Measurements from ENCODE around the gene ADGRL3. TPM values are rescaled to one million over a fixed set of nuclear protein-coding genes. Genes with fewer than 3 reads are reported as not detected.
A peak's percentile ranks its signal among the peaks of the same experiment; 100 is the strongest.

ADGRL3 gene
- total RNA-seq, 1 donor from 2014 or later: 31.3 TPM

DNA sequence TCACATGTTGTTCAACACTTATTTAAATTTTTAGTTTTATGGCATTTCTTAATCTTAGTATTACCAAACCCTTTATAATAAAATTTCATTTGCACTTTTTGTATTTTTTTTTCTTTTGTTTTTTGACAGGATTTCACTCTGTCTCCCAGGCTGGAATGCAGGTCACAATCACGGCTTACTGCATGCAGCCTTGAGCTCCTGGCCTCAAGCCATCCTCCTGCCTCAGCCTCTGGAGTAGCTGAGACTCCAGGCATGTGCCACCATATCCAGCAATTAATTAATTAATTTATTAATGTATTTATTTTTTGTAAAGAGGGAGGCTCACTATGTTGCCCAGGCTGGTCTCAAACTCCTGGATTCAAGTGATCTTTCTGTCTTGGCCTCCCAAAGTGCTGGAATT is 133.4 kb downstream of the ADGRL3 start:
- Histone ChIP-seq H4K20me1 (ENCODE audit: insufficient read depth, low read length) (no peaks in the 10 kb centered on the region), H3K27ac (ENCODE audit: low read depth, low read length) (no peak overlapping the region), H3K4me3 (ENCODE audit: insufficient read depth, low read depth, low read length) (no peak overlapping the region), H3K9me3 (ENCODE audit: insufficient read depth, low read depth, low read length) (no peaks in the 10 kb centered on the region), H3K4me2 (ENCODE audit: low read length) (no peak overlapping the region), H3K4me1 (ENCODE audit: insufficient read depth, low read length) (no peaks in the 10 kb centered on the region), H3K27me3 (ENCODE audit: insufficient read depth, low read length) (no peaks in the 10 kb centered on the region), H3K79me2 (ENCODE audit: insufficient read depth, low read length) (no peaks in the 10 kb centered on the region), H2AFZ (ENCODE audit: low read depth, low read length) (no peak overlapping the region), H3K9ac (ENCODE audit: low read length) (no peak overlapping the region), H3K36me3 (ENCODE audit: insufficient read depth, low read length) (no peaks in the 10 kb centered on the region)
- no peaks in the 10 kb centered on the region for H3K27me3 Mint-ChIP-seq (ENCODE audit: low read depth, unreplicated experiment)
- no peak for TF ChIP-seq EZH2 (IDR thresholded peaks at IDR 0.05; ENCODE audit: insufficient read depth, low read length)
- TF ChIP-seq, protein P1, sequence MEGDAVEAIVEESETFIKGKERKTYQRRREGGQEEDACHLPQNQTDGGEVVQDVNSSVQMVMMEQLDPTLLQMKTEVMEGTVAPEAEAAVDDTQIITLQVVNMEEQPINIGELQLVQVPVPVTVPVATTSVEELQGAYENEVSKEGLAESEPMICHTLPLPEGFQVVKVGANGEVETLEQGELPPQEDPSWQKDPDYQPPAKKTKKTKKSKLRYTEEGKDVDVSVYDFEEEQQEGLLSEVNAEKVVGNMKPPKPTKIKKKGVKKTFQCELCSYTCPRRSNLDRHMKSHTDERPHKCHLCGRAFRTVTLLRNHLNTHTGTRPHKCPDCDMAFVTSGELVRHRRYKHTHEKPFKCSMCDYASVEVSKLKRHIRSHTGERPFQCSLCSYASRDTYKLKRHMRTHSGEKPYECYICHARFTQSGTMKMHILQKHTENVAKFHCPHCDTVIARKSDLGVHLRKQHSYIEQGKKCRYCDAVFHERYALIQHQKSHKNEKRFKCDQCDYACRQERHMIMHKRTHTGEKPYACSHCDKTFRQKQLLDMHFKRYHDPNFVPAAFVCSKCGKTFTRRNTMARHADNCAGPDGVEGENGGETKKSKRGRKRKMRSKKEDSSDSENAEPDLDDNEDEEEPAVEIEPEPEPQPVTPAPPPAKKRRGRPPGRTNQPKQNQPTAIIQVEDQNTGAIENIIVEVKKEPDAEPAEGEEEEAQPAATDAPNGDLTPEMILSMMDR (IDR thresholded peaks at IDR 0.05; ENCODE audit: insufficient read depth, low read depth, low read length): no peak
- DNase-seq (ENCODE audit: low read depth): no peak
- peaks cover 3% of the 10 kb centered on the region for H3K9me3 Mint-ChIP-seq (ENCODE audit: unreplicated experiment)
- no peak overlapping the region for H3K4me3 Mint-ChIP-seq (ENCODE audit: unreplicated experiment)
- no peak for FAIRE-seq
- peaks cover 14% of the 10 kb centered on the region for H3K4me1 Mint-ChIP-seq (ENCODE audit: low read depth, unreplicated experiment)
- no peak overlapping the region for H3K27ac Mint-ChIP-seq (ENCODE audit: unreplicated experiment)
- peaks cover 3% of the 10 kb centered on the region for H3K36me3 Mint-ChIP-seq (ENCODE audit: low read depth, unreplicated experiment)

DNA sequence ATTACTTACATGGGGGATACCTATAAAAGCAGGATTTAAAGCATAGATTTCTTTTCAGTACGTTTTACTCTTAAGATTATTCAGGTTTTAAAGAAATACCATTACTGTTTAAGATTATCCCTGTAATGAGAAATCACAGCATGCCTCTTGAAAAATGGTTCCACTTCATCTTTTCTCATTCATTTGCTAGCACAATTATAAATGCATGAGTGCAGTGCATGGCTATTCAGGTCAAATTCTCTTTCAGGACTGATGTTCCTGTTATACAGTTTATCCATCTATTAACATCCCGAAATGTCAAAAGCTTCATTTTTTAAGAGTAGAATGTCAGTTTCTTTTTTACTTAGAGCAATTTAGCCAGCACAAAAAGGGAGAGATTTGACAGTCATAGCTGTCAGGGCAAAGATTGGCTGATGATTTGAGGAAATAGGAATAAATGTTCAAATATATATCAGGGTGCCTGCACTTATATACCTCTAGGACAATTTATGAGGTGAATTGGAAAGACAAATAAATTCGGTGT is 135.2 kb downstream of the ADGRL3 start:
- TF ChIP-seq, protein P1 (IDR thresholded peaks at IDR 0.05; ENCODE audit: insufficient read depth, low read depth, low read length): no peak
- TF ChIP-seq EZH2 (IDR thresholded peaks at IDR 0.05; ENCODE audit: insufficient read depth, low read length): no peak
- Mint-ChIP-seq H3K4me3 (ENCODE audit: unreplicated experiment) (no peak overlapping the region), H3K9me3 (ENCODE audit: unreplicated experiment) (no peaks in the 10 kb centered on the region), H3K36me3 (ENCODE audit: low read depth, unreplicated experiment) (no peaks in the 10 kb centered on the region), H3K27ac (ENCODE audit: unreplicated experiment) (no peak overlapping the region), H3K27me3 (ENCODE audit: low read depth, unreplicated experiment) (no peaks in the 10 kb centered on the region), H3K4me1 (ENCODE audit: low read depth, unreplicated experiment) (peaks cover 14% of the 10 kb centered on the region)
- Histone ChIP-seq H3K9me3 (ENCODE audit: insufficient read depth, low read depth, low read length) (no peaks in the 10 kb centered on the region), H2AFZ (ENCODE audit: low read depth, low read length) (no peak overlapping the region), H3K27ac (ENCODE audit: low read depth, low read length) (no peak overlapping the region), H3K36me3 (ENCODE audit: insufficient read depth, low read length) (no peaks in the 10 kb centered on the region), H4K20me1 (ENCODE audit: insufficient read depth, low read length) (no peaks in the 10 kb centered on the region), H3K4me3 (ENCODE audit: insufficient read depth, low read depth, low read length) (no peak overlapping the region), H3K4me2 (ENCODE audit: low read length) (no peak overlapping the region), H3K27me3 (ENCODE audit: insufficient read depth, low read length) (no peaks in the 10 kb centered on the region), H3K79me2 (ENCODE audit: insufficient read depth, low read length) (no peaks in the 10 kb centered on the region), H3K9ac (ENCODE audit: low read length) (no peak overlapping the region), H3K4me1 (ENCODE audit: insufficient read depth, low read length) (no peaks in the 10 kb centered on the region)
- DNase-seq (ENCODE audit: low read depth) (no peak), FAIRE-seq (no peak)

DNA sequence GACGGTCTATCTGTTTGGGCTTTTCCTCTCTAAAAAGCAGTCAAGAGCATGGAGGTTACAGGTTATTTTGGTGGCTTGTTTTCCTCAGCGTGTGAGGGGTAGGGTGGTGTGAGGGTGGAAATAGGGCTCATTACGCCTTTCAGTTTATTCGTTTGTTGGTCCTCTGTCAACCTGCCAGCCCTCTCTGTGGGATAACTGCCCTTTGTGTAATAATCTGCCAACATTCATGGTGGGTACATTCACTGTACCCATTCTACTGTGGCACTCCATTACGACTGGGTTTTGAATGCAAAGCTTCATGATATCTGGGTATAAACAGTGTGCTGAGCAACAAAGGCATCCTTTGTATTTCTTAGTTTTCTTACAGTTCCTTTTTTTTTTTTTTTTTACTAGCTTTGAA is 136.4 kb downstream of the ADGRL3 start:
- Histone ChIP-seq H2AFZ (ENCODE audit: low read depth, low read length) (peak overlapping the region; percentile 15), H3K27me3 (ENCODE audit: insufficient read depth, low read length) (no peaks in the 10 kb centered on the region), H3K36me3 (ENCODE audit: insufficient read depth, low read length) (no peaks in the 10 kb centered on the region), H3K4me2 (ENCODE audit: low read length) (no peak overlapping the region), H3K9ac (ENCODE audit: low read length) (no peak overlapping the region), H3K79me2 (ENCODE audit: insufficient read depth, low read length) (no peaks in the 10 kb centered on the region), H3K4me3 (ENCODE audit: insufficient read depth, low read depth, low read length) (no peak overlapping the region), H3K9me3 (ENCODE audit: insufficient read depth, low read depth, low read length) (no peaks in the 10 kb centered on the region), H3K4me1 (ENCODE audit: insufficient read depth, low read length) (no peaks in the 10 kb centered on the region), H3K27ac (ENCODE audit: low read depth, low read length) (no peak overlapping the region), H4K20me1 (ENCODE audit: insufficient read depth, low read length) (no peaks in the 10 kb centered on the region)
- Mint-ChIP-seq H3K4me1 (ENCODE audit: low read depth, unreplicated experiment) (peaks cover 14% of the 10 kb centered on the region), H3K4me3 (ENCODE audit: unreplicated experiment) (no peak overlapping the region), H3K36me3 (ENCODE audit: low read depth, unreplicated experiment) (no peaks in the 10 kb centered on the region), H3K27ac (ENCODE audit: unreplicated experiment) (no peak overlapping the region), H3K27me3 (ENCODE audit: low read depth, unreplicated experiment) (no peaks in the 10 kb centered on the region), H3K9me3 (ENCODE audit: unreplicated experiment) (no peaks in the 10 kb centered on the region)
- DNase-seq (ENCODE audit: low read depth): no peak
- FAIRE-seq: no peak
- TF ChIP-seq, protein P1 (IDR thresholded peaks at IDR 0.05; ENCODE audit: insufficient read depth, low read depth, low read length): no peak
- TF ChIP-seq EZH2 (IDR thresholded peaks at IDR 0.05; ENCODE audit: insufficient read depth, low read length): no peak
